Measurements from ENCODE around the gene RARA.

The RARA gene

GRCh38 chr17:40360091-40360490, 51.1 kb downstream of the RARA start:
- Histone ChIP-seq H3K27ac (ENCODE audit: extremely low read depth, low read depth, low read length) (no peak overlapping the region), H3K36me3 (ENCODE audit: control insufficient read depth in 2 of 2, insufficient read depth in 1 of 2, low read length in 2 of 2) (peaks cover 0 to 11% of the 10 kb centered on the region in 2 experiments; a peak in 1 of 3 replicates), H3K9me3 (ENCODE audit: control insufficient read depth, insufficient read depth, low read depth, low read length) (no peaks in the 10 kb centered on the region), H3K4me3 (ENCODE audit: low read depth, low read length) (no peak overlapping the region), H3K4me1 (ENCODE audit: control insufficient read depth, insufficient read depth, low read length) (no peaks in the 10 kb centered on the region)
- POLR2A ChIA-PET = no interaction called here
- TF ChIP-seq ZNF624 (tag by site-specific recombination; IDR thresholded peaks at IDR 0.05) = no peak
- peak; percentile 31; the same call in 1 of the 2 replicates for TF ChIP-seq GLIS1 (tag by site-specific recombination; IDR thresholded peaks at IDR 0.05)
- CTCF ChIA-PET = interaction anchor here (0.6 to 16.1 kb wide), 10 partner anchors 21 to 1200 kb away, joined by 3 to 453 read pairs (median 4); partner anchors contain the start of gene RARA

GRCh38 chr17:40361063-40361924, 52.3 kb downstream of the RARA start:
- CTCF ChIA-PET = interaction anchor here (0.6 to 16.1 kb wide), 23 partner anchors 9 to 199 kb away, joined by 3 to 453 read pairs (median 4); partner anchors contain the start of gene RARA

DNA sequence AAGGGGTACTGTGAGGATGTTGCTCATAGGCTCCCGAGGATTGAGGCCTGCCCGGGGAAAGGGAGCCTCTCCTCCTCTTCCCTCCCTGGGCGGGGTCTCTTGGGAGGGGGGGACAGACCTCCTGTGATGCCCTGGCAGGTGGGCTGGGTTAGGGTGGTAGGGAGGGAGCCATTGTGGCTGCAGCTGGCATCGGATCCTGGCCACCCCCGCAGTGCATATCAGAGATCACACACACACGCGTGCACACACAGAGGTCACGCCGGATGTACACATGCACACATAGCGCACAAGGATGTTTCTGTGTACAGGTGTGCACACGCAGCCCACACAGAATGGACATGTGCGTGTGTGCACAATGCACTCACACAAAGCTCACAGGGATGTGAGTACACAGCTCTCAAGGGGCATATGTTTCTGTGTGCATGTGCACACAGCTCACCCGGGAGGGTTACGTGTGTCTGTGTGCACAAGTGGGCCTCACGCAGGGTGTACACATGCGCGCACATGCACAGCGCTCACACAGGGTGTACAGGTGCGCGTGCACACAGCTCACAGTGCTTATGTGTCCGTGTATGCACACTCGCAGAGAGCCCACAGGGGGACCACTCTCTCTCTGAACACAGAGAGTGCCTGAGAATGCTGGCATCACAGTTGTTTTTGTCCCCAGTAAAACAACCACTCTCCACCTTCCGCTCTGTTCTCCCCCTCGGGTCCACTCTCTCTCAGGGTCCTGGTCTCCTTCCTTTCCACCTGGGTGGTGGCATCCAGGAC, 53.1 kb downstream of the RARA start:
- no peaks in the 10 kb centered on the region; a peak in 1 of 3 replicates for H3K36me3 ChIP-seq (ENCODE audit: control insufficient read depth in 2 of 2, insufficient read depth in 1 of 2, low read length in 2 of 2)
- no peak overlapping the region for H3K27ac ChIP-seq (ENCODE audit: extremely low read depth, low read depth, low read length)
- no peaks in the 10 kb centered on the region for H3K9me3 ChIP-seq (ENCODE audit: control insufficient read depth, insufficient read depth, low read depth, low read length)
- POLR2A ChIA-PET = interaction anchor here (0.6 to 2.8 kb wide), 4 partner anchors 16 to 192 kb away, joined by 3 to 18 read pairs (median 6); partner anchors contain the start of gene TOP2A
- no peaks in the 10 kb centered on the region for H3K4me1 ChIP-seq (ENCODE audit: control insufficient read depth, insufficient read depth, low read length)
- CTCF ChIA-PET = interaction anchor here (0.6 to 16.1 kb wide), 23 partner anchors 9 to 1712 kb away, joined by 3 to 453 read pairs (median 4); partner anchors contain the start of gene RARA
- peak overlapping the region; percentile 50 for H3K4me3 ChIP-seq (ENCODE audit: low read depth, low read length)
- TF ChIP-seq GLI2 (tag by site-specific recombination; IDR thresholded peaks at IDR 0.05; ENCODE audit: borderline replicate concordance, low read depth) (no peak), ZNF23 (tag by site-specific recombination; IDR thresholded peaks at IDR 0.05; ENCODE audit: borderline replicate concordance) (no peak), ZNF354C (tag by site-specific recombination; IDR thresholded peaks at IDR 0.05; ENCODE audit: borderline replicate concordance, low read depth) (no peak), SP2 (tag by site-specific recombination; IDR thresholded peaks at IDR 0.05) (no peak), ZNF398 (tag by site-specific recombination; IDR thresholded peaks at IDR 0.05) (no peak), ZNF555 (tag by site-specific recombination; conservative IDR thresholded peaks at IDR 0.05) (no peak), ZNF518A (tag by site-specific recombination; conservative IDR thresholded peaks at IDR 0.05; ENCODE audit: low read depth) (no peak), ZNF221 (tag by site-specific recombination; IDR thresholded peaks at IDR 0.05; ENCODE audit: borderline replicate concordance) (no peak), ZEB2 (tag by site-specific recombination; IDR thresholded peaks at IDR 0.05) (no peak), ZNF2 (tag by site-specific recombination; IDR thresholded peaks at IDR 0.05) (0 out of 2 replicates have a peak, but pooled peaks have one; percentile 35), ZNF132 (tag by site-specific recombination; IDR thresholded peaks at IDR 0.05; ENCODE audit: borderline replicate concordance) (no peak)

More at GRCh38 chr17:40361063-40361924, 52.3 kb downstream of the RARA start:
- POLR2A ChIA-PET = interaction anchor here (0.9 to 2.8 kb wide), 2 partner anchors 20 to 57 kb away, joined by 3 to 18 read pairs; partner anchors contain the start of gene TOP2A
- H3K27ac ChIP-seq (ENCODE audit: extremely low read depth, low read depth, low read length) = no peak overlapping the region
- no peak overlapping the region for H3K4me3 ChIP-seq (ENCODE audit: low read depth, low read length)
- no peaks in the 10 kb centered on the region for H3K4me1 ChIP-seq (ENCODE audit: control insufficient read depth, insufficient read depth, low read length)
- H3K9me3 ChIP-seq (ENCODE audit: control insufficient read depth, insufficient read depth, low read depth, low read length) = no peaks in the 10 kb centered on the region
- TF ChIP-seq, protein P1, sequence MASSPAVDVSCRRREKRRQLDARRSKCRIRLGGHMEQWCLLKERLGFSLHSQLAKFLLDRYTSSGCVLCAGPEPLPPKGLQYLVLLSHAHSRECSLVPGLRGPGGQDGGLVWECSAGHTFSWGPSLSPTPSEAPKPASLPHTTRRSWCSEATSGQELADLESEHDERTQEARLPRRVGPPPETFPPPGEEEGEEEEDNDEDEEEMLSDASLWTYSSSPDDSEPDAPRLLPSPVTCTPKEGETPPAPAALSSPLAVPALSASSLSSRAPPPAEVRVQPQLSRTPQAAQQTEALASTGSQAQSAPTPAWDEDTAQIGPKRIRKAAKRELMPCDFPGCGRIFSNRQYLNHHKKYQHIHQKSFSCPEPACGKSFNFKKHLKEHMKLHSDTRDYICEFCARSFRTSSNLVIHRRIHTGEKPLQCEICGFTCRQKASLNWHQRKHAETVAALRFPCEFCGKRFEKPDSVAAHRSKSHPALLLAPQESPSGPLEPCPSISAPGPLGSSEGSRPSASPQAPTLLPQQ (tag by site-specific recombination; IDR thresholded peaks at IDR 0.05) = no peak
- TF ChIP-seq ZNF510 (tag by site-specific recombination; IDR thresholded peaks at IDR 0.05; ENCODE audit: insufficient replicate concordance) = no peak
- no peak for TF ChIP-seq ZNF223 (tag by site-specific recombination; IDR thresholded peaks at IDR 0.05)
- TF ChIP-seq, protein P2, sequence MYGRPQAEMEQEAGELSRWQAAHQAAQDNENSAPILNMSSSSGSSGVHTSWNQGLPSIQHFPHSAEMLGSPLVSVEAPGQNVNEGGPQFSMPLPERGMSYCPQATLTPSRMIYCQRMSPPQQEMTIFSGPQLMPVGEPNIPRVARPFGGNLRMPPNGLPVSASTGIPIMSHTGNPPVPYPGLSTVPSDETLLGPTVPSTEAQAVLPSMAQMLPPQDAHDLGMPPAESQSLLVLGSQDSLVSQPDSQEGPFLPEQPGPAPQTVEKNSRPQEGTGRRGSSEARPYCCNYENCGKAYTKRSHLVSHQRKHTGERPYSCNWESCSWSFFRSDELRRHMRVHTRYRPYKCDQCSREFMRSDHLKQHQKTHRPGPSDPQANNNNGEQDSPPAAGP (tag by site-specific recombination; IDR thresholded peaks at IDR 0.05) = no peak
- no peak for TF ChIP-seq KLF7 (tag by site-specific recombination; IDR thresholded peaks at IDR 0.05; ENCODE audit: borderline replicate concordance)
- TF ChIP-seq ZBTB1 (tag by site-specific recombination; IDR thresholded peaks at IDR 0.05) = no peak
- TF ChIP-seq KLF1 (tag by site-specific recombination; IDR thresholded peaks at IDR 0.05) = no peak
- H3K36me3 ChIP-seq (ENCODE audit: control insufficient read depth in 2 of 2, insufficient read depth in 1 of 2, low read length in 2 of 2) = peaks cover 0 to 2% of the 10 kb centered on the region in 2 experiments; a peak in 2 of 3 replicates
